Body of pancreas (tissue), 4 donors: Measurements from ENCODE around the gene NKX2-3.

Source experiments
- POLR2A ChIP-seq, 3 donors: fragments of 450-650 bp; IDR thresholded peaks; one replicate each; pipeline ENCODE4 v1.6.1; 2016; ENCODE audit warnings: antibody characterized with exemption in 3 of 3, mild to moderate bottlenecking in 2 of 3
- TF ChIP-seq, protein P1 (sequence below), 7 experiments: fragments of 450-650 bp in 4 of 7; fragments of 200-600 bp in 3 of 7; sonication (generic) in 3 of 7; IDR thresholded peaks; one replicate each; pipeline ENCODE4 v1.5.1; 2016 to 2019; ENCODE audit warnings: antibody characterized with exemption in 7 of 7

GRCh38 chr10:99544322-99544721 lies 11.6 kb downstream of the NKX2-3 start:
- TF ChIP-seq, protein P1, sequence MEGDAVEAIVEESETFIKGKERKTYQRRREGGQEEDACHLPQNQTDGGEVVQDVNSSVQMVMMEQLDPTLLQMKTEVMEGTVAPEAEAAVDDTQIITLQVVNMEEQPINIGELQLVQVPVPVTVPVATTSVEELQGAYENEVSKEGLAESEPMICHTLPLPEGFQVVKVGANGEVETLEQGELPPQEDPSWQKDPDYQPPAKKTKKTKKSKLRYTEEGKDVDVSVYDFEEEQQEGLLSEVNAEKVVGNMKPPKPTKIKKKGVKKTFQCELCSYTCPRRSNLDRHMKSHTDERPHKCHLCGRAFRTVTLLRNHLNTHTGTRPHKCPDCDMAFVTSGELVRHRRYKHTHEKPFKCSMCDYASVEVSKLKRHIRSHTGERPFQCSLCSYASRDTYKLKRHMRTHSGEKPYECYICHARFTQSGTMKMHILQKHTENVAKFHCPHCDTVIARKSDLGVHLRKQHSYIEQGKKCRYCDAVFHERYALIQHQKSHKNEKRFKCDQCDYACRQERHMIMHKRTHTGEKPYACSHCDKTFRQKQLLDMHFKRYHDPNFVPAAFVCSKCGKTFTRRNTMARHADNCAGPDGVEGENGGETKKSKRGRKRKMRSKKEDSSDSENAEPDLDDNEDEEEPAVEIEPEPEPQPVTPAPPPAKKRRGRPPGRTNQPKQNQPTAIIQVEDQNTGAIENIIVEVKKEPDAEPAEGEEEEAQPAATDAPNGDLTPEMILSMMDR (IDR thresholded peaks at IDR 0.05) = no peak
- TF ChIP-seq POLR2A (IDR thresholded peaks at IDR 0.05) = no peak
